GM23248 (cell line): Measurements from ENCODE around the gene SIVA1. TPM values are rescaled to one million over a fixed set of nuclear protein-coding genes. Genes with fewer than 3 reads are reported as not detected.

Source experiments
- DNase-seq: peaks from one replicate; pipeline ENCODE4 v3.0.0-alpha.2; 2015
- H2AFZ ChIP-seq: fragments of 200-600 bp; sonication (generic); 2 replicates; pipeline ENCODE4 v1.6.1; 2016; ENCODE audit warnings: antibody characterized with exemption
- H3F3A ChIP-seq: fragments of 200-600 bp; sonication (generic); 2 replicates; pipeline ENCODE4 v1.6.1; 2016; ENCODE audit warnings: mild to moderate bottlenecking, antibody characterized with exemption, mixed run types; ENCODE audit not compliant: insufficient read depth
- H3K27ac ChIP-seq: fragments of 200-600 bp; sonication (generic); 2 replicates; pipeline ENCODE4 v1.5.1; 2016; ENCODE audit warnings: mild to moderate bottlenecking
- H3K27me3 ChIP-seq: fragments of 200-600 bp; sonication (generic); replicated peaks from 2 replicates; pipeline ENCODE4 v1.6.1; 2016; ENCODE audit warnings: mild to moderate bottlenecking; ENCODE audit not compliant: insufficient read depth
- H3K36me3 ChIP-seq: fragments of 200-600 bp; sonication (generic); 2 replicates; pipeline ENCODE4 v1.6.1; 2016; ENCODE audit warnings: low read depth, mild to moderate bottlenecking
- H3K4me1 ChIP-seq: fragments of 200-600 bp; sonication (generic); 2 replicates; pipeline ENCODE4 v1.6.1; 2016; ENCODE audit warnings: mild to moderate bottlenecking; ENCODE audit not compliant: insufficient read depth
- H3K4me2 ChIP-seq: fragments of 200-600 bp; sonication (generic); one replicate; pipeline ENCODE4 v1.6.1; 2016; ENCODE audit warnings: mild to moderate bottlenecking; ENCODE audit not compliant: unreplicated experiment
- H3K4me3 ChIP-seq: fragments of 200-600 bp; sonication (generic); 2 replicates; pipeline ENCODE4 v1.5.1; 2016; ENCODE audit warnings: mild to moderate bottlenecking
- H3K79me2 ChIP-seq: fragments of 200-600 bp; sonication (generic); 2 replicates; pipeline ENCODE4 v1.6.1; 2016; ENCODE audit warnings: mild to moderate bottlenecking; ENCODE audit not compliant: insufficient read depth
- H3K9ac ChIP-seq: fragments of 200-600 bp; sonication (generic); 2 replicates; pipeline ENCODE4 v1.6.1; 2016; ENCODE audit warnings: mild to moderate bottlenecking
- H3K9me2 ChIP-seq: fragments of 200-600 bp; sonication (generic); 2 replicates; pipeline ENCODE4 v1.6.1; 2016; ENCODE audit warnings: mixed run types, mild to moderate bottlenecking, moderate library complexity; ENCODE audit not compliant: insufficient read depth
- H3K9me3 ChIP-seq: fragments of 200-600 bp; sonication (generic); one replicate; pipeline ENCODE4 v1.6.1; 2017; ENCODE audit warnings: low read depth
- H4K20me1 ChIP-seq: fragments of 200-600 bp; sonication (generic); 2 replicates; pipeline ENCODE4 v1.6.0; 2016; ENCODE audit not compliant: insufficient read depth
- EZH2 ChIP-seq: fragments of 200-600 bp; sonication (generic); IDR thresholded peaks from 2 replicates; pipeline ENCODE4 v1.6.1; 2018; ENCODE audit warnings: antibody characterized with exemption, mild to moderate bottlenecking; ENCODE audit not compliant: insufficient read depth, poor library complexity, severe bottlenecking
- EZH2phosphoT487 ChIP-seq: fragments of 200-600 bp; sonication (generic); IDR thresholded peaks from 2 replicates; pipeline ENCODE4 v1.6.1; 2018; ENCODE audit warnings: antibody characterized with exemption, moderate library complexity, mild to moderate bottlenecking, low read depth; ENCODE audit not compliant: insufficient read depth
- WGBS, 2 experiments: methylation state at CpG; one replicate each; pipeline ENCODE4 v1.1.6; 2015 to 2017; ENCODE audit warnings: low lambda C conversion rate in 2 of 2, low coverage in 1 of 2; ENCODE audit errors: missing lambda C conversion rate in 2 of 2; 5-methylcytosine and 5-hydroxymethylcytosine counted together
- in situ Hi-C: fragments of 300-500 bp; cut with MboI; formaldehyde crosslinking; loops from 2 replicates; pipeline ENCODE4 v1.15.0; 2020
- polyA plus RNA-seq: library from polyadenylated mRNA; unstranded; fragments of >200 nt; fragmentation: Nextera tagmentation; extraction: Ambion mirVana; gene quantifications from 2 replicates; pipeline ENCODE4 v1.2.1, GENCODE V29; 2016
- total RNA-seq: library from RNA; depleted of rRNA; stranded (reverse); fragments of >200 nt; shearing (Covaris generic); gene quantifications from 2 replicates; pipeline ENCODE4 v1.2.3, GENCODE V29; 2014; rRNA removed

SIVA1 gene
- total RNA-seq (148 and 174 TPM in 2 replicates), polyA plus RNA-seq (132 and 141 TPM in 2 replicates)

GRCh38 chr14:104752735-104753527 is at the start of gene SIVA1:
Gene SIVA1, plus strand, starts transcription at chr14:104753147. Its CDS starts 55 bp downstream, at chr14:104753202.
- peak within 1 kb of the TSS; percentile 74 for H3K27ac ChIP-seq
- 1% methylated on average over 59 to 76 of the region's 95 CpGs for WGBS, 2 experiments
- H3K79me2 ChIP-seq: peaks cover 50% of the 10 kb centered on the region

DNA sequence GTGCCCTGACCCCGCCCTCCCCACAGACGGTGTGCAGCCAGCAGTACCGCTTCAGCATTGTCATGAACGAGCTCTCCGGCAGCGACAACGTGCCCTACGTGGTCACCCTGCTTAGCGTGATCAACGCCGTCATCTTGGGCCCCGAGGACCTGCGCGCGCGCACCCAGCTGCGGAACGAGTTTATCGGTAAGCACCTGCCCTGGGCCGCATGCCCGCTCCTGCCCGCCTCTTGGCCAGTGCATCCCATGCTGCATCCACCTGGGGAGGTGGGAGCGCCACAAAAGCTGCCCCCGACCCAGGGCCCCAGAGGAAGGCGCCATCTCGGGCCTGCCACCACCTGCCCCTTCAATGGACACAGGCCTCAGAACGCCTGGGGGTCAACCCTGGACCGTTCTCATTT is 49.7 kb upstream of the SIVA1 start:
- Histone ChIP-seq H3K27ac (no peak overlapping the region), H4K20me1 (no peaks in the 10 kb centered on the region), H3K9me2 (no peaks in the 10 kb centered on the region), H3K36me3 (no peaks in the 10 kb centered on the region), H2AFZ (no peak overlapping the region), H3K4me2 (no peak overlapping the region), H3F3A (no peaks in the 10 kb centered on the region), H3K27me3 (no peaks in the 10 kb centered on the region), H3K79me2 (peaks cover 23% of the 10 kb centered on the region), H3K4me3 (no peak overlapping the region), H3K9ac (no peak overlapping the region), H3K9me3 (no peaks in the 10 kb centered on the region), H3K4me1 (no peaks in the 10 kb centered on the region)
- in situ Hi-C loops: no loop called here
- DNase-seq: no peak
- TF ChIP-seq EZH2 (no peak), EZH2phosphoT487 (no peak)
- 90 to 95% methylated on average over 26 to 28 of the region's 28 CpGs for whole genome bisulfite sequencing, 2 experiments

More at GRCh38 chr14:104752735-104753527, at the start of gene SIVA1:
- TF ChIP-seq EZH2: no peak
- TF ChIP-seq EZH2phosphoT487: no peak
- Histone ChIP-seq H3F3A (peaks cover 22% of the 10 kb centered on the region), H3K9ac (peak within 1 kb of the TSS; percentile 97), H3K27me3 (no peaks in the 10 kb centered on the region), H3K4me3 (peak within 1 kb of the TSS; percentile 90), H3K4me2 (peak within 1 kb of the TSS; percentile 87), H4K20me1 (no peaks in the 10 kb centered on the region), H3K9me3 (no peaks in the 10 kb centered on the region), H3K9me2 (no peaks in the 10 kb centered on the region), H3K36me3 (peaks cover 5% of the 10 kb centered on the region; the same call in 1 of the 2 replicates), H3K4me1 (peaks cover 22% of the 10 kb centered on the region), H2AFZ (peak within 1 kb of the TSS; percentile 87)
- DNase-seq: peak; percentile 100
- in situ Hi-C loops: no loop called here

GRCh38 chr14:104704252-104704651 is 48.7 kb upstream of the SIVA1 start:
- H2AFZ ChIP-seq: no peak overlapping the region
- no peaks in the 10 kb centered on the region for H3F3A ChIP-seq
- H3K79me2 ChIP-seq: peaks cover 13% of the 10 kb centered on the region
- no peaks in the 10 kb centered on the region for H3K36me3 ChIP-seq
- no peak for DNase-seq
- H3K27ac ChIP-seq: no peak overlapping the region
- H3K27me3 ChIP-seq: no peaks in the 10 kb centered on the region
- no peaks in the 10 kb centered on the region for H3K4me1 ChIP-seq
- 97 to 98% methylated on average over 22 of the region's 22 CpGs for WGBS, 2 experiments
- H3K9me2 ChIP-seq: no peaks in the 10 kb centered on the region
- H3K4me2 ChIP-seq: no peak overlapping the region
- TF ChIP-seq EZH2phosphoT487 (no peak), EZH2 (no peak)
- in situ Hi-C loops: no loop called here
- no peak overlapping the region for H3K9ac ChIP-seq
- no peaks in the 10 kb centered on the region for H3K9me3 ChIP-seq
- H4K20me1 ChIP-seq: no peaks in the 10 kb centered on the region
- no peak overlapping the region for H3K4me3 ChIP-seq

GRCh38 chr14:104705340-104706047 is 47.5 kb upstream of the SIVA1 start:
- Histone ChIP-seq H3K27ac (no peak overlapping the region), H2AFZ (no peak overlapping the region), H3K9ac (no peak overlapping the region), H4K20me1 (no peaks in the 10 kb centered on the region), H3K9me2 (no peaks in the 10 kb centered on the region), H3K27me3 (no peaks in the 10 kb centered on the region), H3K4me1 (no peaks in the 10 kb centered on the region), H3K79me2 (0 out of 2 replicates have a peak, but pooled peaks cover under 1% of the 10 kb centered on the region), H3K4me2 (no peak overlapping the region), H3K9me3 (no peaks in the 10 kb centered on the region), H3F3A (no peaks in the 10 kb centered on the region), H3K4me3 (no peak overlapping the region), H3K36me3 (no peaks in the 10 kb centered on the region)
- whole genome bisulfite sequencing, 2 experiments: 90% methylated on average over 18 to 21 of the region's 21 CpGs
- TF ChIP-seq EZH2phosphoT487 (no peak), EZH2 (no peak)
- in situ Hi-C loops: no loop called here
- DNase-seq: peak; percentile 35
